ENCODE measurements around the gene PLAC9. TPM values are rescaled to one million over a fixed set of nuclear protein-coding genes. Genes with fewer than 3 reads are reported as not detected.

PLAC9 gene
- total RNA-seq, 5 donors from 2014 or later (not counting 1 experiment from before 2014, with no cell fraction given) = not detected

DNA sequence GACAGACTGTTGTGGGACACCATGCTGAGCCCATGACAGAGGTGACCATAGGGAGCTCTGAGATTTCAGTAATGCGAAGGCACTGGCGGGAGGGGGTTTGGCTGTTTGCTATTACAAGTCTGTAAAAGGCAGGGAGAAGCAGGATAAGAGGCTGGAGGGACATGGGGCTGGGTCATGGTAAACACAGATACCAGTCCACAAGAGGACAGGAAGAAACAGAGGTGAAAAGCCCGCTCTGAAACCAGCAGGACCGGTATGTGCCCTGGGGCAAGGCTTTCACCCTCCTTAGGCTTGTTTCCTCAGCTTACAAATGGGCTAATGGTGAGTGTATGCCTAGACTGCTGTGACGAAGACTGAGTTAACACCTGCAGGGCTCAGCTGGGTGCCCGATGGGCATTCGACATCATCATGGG is 38.7 kb downstream of the PLAC9 start:
- Histone ChIP-seq H3K9me3 (no peaks in the 10 kb centered on the region), H3K27me3 (replicated peaks in 1 of 2; ENCODE audit: control insufficient read depth in 2 of 2, extremely low read depth in 1 of 2, insufficient read depth in 2 of 2, low read length in 1 of 2) (no peaks in the 10 kb centered on the region), H3K4me1 (ENCODE audit: control insufficient read depth in 1 of 2, extremely low read depth in 1 of 2, insufficient read depth in 2 of 2, low read length in 2 of 2) (peaks cover 0 to 30% of the 10 kb centered on the region in 2 experiments), H3K36me3 (ENCODE audit: control insufficient read depth in 2 of 2, extremely low read depth in 1 of 2, insufficient read depth in 1 of 2, low read length in 1 of 2) (peaks cover 17 to 79% of the 10 kb centered on the region in 2 donors), H3K27ac (ENCODE audit: low read length) (no peak overlapping the region), H3K4me3 (ENCODE audit: control insufficient read depth in 1 of 2, extremely low read depth in 1 of 2, low read length in 1 of 2) (no peak overlapping the region)
- POLR2A ChIA-PET = no interaction called here
- H3K36me3 Mint-ChIP-seq = peaks cover 15% of the 10 kb centered on the region
- 100% methylated on average over 7 of the region's 7 CpGs for WGBS (ENCODE audit: insufficient coverage)
- peak overlapping the region; percentile 23 to 66 for H3K27ac Mint-ChIP-seq
- peaks cover 12 to 24% (median 23%) of the 10 kb centered on the region in 3 donors for H3K4me1 Mint-ChIP-seq
- ATAC-seq (replicated peaks in 1 of 4) (no peak), DNase-seq (no peak)
- CTCF ChIA-PET = no interaction called here
- H3K27me3 Mint-ChIP-seq = no peaks in the 10 kb centered on the region
- no peak overlapping the region for H3K4me3 Mint-ChIP-seq
- H3K9me3 Mint-ChIP-seq = no peaks in the 10 kb centered on the region

DNA sequence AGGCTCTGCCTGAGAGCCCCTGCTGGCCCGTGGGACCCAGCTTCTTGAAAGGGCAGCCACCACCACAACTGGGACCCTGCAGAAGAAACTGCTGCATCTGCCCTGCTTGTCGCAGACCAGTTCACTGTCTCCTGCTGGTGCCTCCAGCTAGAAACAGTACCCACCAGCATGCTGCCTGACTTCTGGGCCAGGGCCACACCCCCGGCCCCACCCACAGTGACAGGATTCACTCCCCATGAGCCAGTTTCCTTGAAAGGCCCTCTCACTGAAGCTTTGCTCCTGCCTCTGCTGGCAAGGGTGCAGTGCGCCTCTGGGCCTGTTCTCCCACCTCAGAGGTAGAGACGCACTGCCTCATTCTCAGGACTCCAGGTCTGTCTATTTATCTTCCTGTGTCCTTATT is 40.4 kb downstream of the PLAC9 start:
- Histone ChIP-seq H3K9me3 (no peaks in the 10 kb centered on the region), H3K27ac (ENCODE audit: low read length) (no peak overlapping the region), H3K4me3 (ENCODE audit: control insufficient read depth in 1 of 2, extremely low read depth in 1 of 2, low read length in 1 of 2) (no peak overlapping the region), H3K36me3 (ENCODE audit: control insufficient read depth in 2 of 2, extremely low read depth in 1 of 2, insufficient read depth in 1 of 2, low read length in 1 of 2) (peaks cover 13 to 64% of the 10 kb centered on the region in 2 donors), H3K27me3 (replicated peaks in 1 of 2; ENCODE audit: control insufficient read depth in 2 of 2, extremely low read depth in 1 of 2, insufficient read depth in 2 of 2, low read length in 1 of 2) (no peaks in the 10 kb centered on the region), H3K4me1 (ENCODE audit: control insufficient read depth in 1 of 2, extremely low read depth in 1 of 2, insufficient read depth in 2 of 2, low read length in 2 of 2) (peaks cover 0 to 45% of the 10 kb centered on the region in 2 experiments)
- POLR2A ChIA-PET = no interaction called here
- 89% methylated on average over 5 of the region's 5 CpGs for WGBS (ENCODE audit: insufficient coverage)
- Mint-ChIP-seq H3K27ac (peak overlapping the region in 1 of 2 donors; percentile 22), H3K27me3 (no peaks in the 10 kb centered on the region), H3K9me3 (no peaks in the 10 kb centered on the region), H3K4me3 (no peak overlapping the region), H3K36me3 (peaks cover 13% of the 10 kb centered on the region), H3K4me1 (peaks cover 28 to 40% (median 39%) of the 10 kb centered on the region in 3 donors)
- CTCF ChIA-PET = interaction anchor here in 1 of 2 donors (1.0 kb wide), 1 partner anchor 10 kb away, joined by 3 read pairs; no protein-coding TSS in a partner anchor
- DNase-seq (no peak), ATAC-seq (replicated peaks in 1 of 4) (no peak)

DNA sequence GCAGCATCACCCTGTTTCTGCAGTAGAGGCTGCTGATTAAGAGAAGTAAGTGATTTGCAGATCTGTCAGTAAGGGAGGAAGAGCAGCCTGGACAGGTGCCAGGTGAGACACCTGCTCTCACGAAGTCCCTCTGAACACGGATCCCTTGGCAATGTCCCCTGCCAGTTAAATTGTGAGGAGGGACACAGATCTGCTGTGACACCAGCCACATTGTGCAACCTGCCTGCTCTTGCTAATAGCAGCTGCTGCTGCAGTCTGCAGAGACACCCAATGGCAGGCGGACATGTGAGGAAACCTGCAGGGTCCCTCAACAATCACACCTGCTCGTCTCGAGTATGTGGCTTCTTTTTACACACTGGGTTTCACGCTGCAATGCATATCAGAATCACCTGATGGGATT is 40.9 kb downstream of the PLAC9 start:
- peaks cover 13 to 64% of the 10 kb centered on the region in 2 donors for H3K36me3 ChIP-seq (ENCODE audit: control insufficient read depth in 2 of 2, extremely low read depth in 1 of 2, insufficient read depth in 1 of 2, low read length in 1 of 2)

DNA sequence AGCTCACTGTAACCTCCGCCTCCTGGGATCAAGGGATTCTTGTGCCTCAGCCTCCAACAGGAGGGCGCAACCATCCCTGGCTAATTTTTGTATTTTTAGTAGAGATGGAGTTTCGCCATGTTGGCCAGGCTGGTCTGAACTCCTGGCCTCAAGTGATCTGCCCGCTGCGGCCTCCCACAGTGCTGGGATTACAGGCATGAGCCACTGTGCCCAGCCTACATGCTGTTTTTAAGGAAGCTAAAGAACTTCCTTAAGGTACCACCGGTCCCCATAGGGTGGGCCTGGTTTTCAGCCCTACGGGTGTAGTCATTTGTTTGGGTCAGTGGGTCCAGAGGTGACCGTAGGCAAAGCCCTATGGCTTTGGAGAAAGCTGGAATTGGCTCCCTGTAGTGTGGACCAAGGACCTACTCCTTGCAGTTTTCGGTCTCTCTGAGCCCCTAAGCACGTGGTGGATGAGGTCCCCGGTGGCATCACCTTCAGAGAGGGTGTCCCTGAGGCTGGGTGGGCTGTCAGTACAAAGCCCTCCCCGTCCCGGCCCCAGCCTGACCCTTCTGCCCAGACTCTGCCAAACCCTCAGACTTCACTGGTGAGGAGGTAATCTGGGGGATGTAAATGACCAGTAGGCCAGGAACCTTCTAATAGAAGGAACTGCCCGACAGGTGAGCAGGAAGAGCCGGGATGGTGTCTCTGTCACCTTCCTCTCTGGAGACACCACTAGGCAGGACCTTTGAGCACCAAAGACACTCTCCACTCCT is 42.3 kb downstream of the PLAC9 start:
- POLR2A ChIA-PET = no interaction called here
- no peak overlapping the region for H3K4me3 Mint-ChIP-seq

More for the DNA sequence above, 40.9 kb downstream of the PLAC9 start:
- CTCF ChIA-PET = interaction anchor here in 1 of 2 donors (1.0 kb wide), 1 partner anchor 11 kb away, joined by 3 read pairs; no protein-coding TSS in a partner anchor
- H3K27ac Mint-ChIP-seq = peak overlapping the region in 1 of 2 donors; percentile 22
- H3K36me3 Mint-ChIP-seq = peaks cover 13% of the 10 kb centered on the region
- POLR2A ChIA-PET = interaction anchor here in 1 of 2 donors (0.5 kb wide), 1 partner anchor 21 kb away, joined by 3 read pairs; no protein-coding TSS in a partner anchor
- Histone ChIP-seq H3K27ac (ENCODE audit: low read length) (no peak overlapping the region), H3K4me3 (ENCODE audit: control insufficient read depth in 1 of 2, extremely low read depth in 1 of 2, low read length in 1 of 2) (no peak overlapping the region), H3K9me3 (no peaks in the 10 kb centered on the region), H3K27me3 (replicated peaks in 1 of 2; ENCODE audit: control insufficient read depth in 2 of 2, extremely low read depth in 1 of 2, insufficient read depth in 2 of 2, low read length in 1 of 2) (no peaks in the 10 kb centered on the region), H3K4me1 (ENCODE audit: control insufficient read depth in 1 of 2, extremely low read depth in 1 of 2, insufficient read depth in 2 of 2, low read length in 2 of 2) (peaks cover 0 to 51% of the 10 kb centered on the region in 2 experiments)
- DNase-seq = no peak
- H3K27me3 Mint-ChIP-seq = no peaks in the 10 kb centered on the region
- no peaks in the 10 kb centered on the region for H3K9me3 Mint-ChIP-seq
- no peak overlapping the region for H3K4me3 Mint-ChIP-seq
- no peak for ATAC-seq (replicated peaks in 1 of 4)
- 83% methylated on average over 6 of the region's 6 CpGs for WGBS (ENCODE audit: insufficient coverage)
- H3K4me1 Mint-ChIP-seq = peaks cover 34 to 45% (median 44%) of the 10 kb centered on the region in 3 donors

DNA sequence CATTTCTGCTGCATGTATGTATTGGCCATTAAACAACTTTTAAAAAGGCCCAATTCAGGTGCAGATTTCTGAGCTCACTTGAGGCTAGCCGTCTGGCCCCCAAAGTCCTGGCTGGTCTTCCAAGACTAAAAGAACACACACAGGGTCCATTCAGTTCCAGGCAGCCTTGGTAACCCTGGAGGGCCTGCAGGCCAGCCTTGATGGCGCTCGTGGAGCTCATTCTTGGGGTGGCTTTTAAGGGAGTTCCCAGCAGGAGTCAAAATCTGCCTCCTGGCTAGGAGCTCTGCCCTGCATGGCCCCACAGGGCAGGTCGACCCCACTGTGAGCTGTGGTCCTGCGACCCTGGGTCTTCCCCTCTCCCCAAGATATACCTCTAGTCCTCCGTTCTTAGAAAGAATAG is 44.0 kb downstream of the PLAC9 start:
- WGBS (ENCODE audit: insufficient coverage) = 94% methylated on average over 6 of the region's 6 CpGs
- ChIA-PET CTCF (interaction anchor here (0.7 to 1.1 kb wide), 3 partner anchors 11 to 214 kb away, joined by 3 to 5 read pairs (median 4); no protein-coding TSS in a partner anchor), POLR2A (interaction anchor here in 1 of 2 donors (0.6 kb wide), 1 partner anchor 27 kb away, joined by 10 read pairs; no protein-coding TSS in a partner anchor)
- H3K36me3 ChIP-seq (ENCODE audit: control insufficient read depth in 2 of 2, extremely low read depth in 1 of 2, insufficient read depth in 1 of 2, low read length in 1 of 2) = peaks cover 8 to 53% of the 10 kb centered on the region in 2 donors
- H3K4me3 ChIP-seq (ENCODE audit: control insufficient read depth in 1 of 2, extremely low read depth in 1 of 2, low read length in 1 of 2) = no peak overlapping the region
- DNase-seq = no peak
- H3K27me3 ChIP-seq (replicated peaks in 1 of 2; ENCODE audit: control insufficient read depth in 2 of 2, extremely low read depth in 1 of 2, insufficient read depth in 2 of 2, low read length in 1 of 2) = no peaks in the 10 kb centered on the region
- no peak for ATAC-seq (replicated peaks in 1 of 4)
- peaks cover 0 to 65% of the 10 kb centered on the region in 2 experiments for H3K4me1 ChIP-seq (ENCODE audit: control insufficient read depth in 1 of 2, extremely low read depth in 1 of 2, insufficient read depth in 2 of 2, low read length in 2 of 2)
- H3K4me1 Mint-ChIP-seq = peaks cover 56 to 64% (median 63%) of the 10 kb centered on the region in 3 donors
- H3K9me3 Mint-ChIP-seq = no peaks in the 10 kb centered on the region
- no peak overlapping the region for H3K27ac ChIP-seq (ENCODE audit: low read length)
- H3K4me3 Mint-ChIP-seq = peak overlapping the region in 1 of 3 donors; percentile 22
- peak overlapping the region in 1 of 2 donors; percentile 71 for H3K27ac Mint-ChIP-seq
- H3K9me3 ChIP-seq = no peaks in the 10 kb centered on the region
- H3K36me3 Mint-ChIP-seq = peaks cover 9% of the 10 kb centered on the region
- H3K27me3 Mint-ChIP-seq = no peaks in the 10 kb centered on the region

More for the DNA sequence above, 42.3 kb downstream of the PLAC9 start:
- Histone ChIP-seq H3K4me1 (ENCODE audit: control insufficient read depth in 1 of 2, extremely low read depth in 1 of 2, insufficient read depth in 2 of 2, low read length in 2 of 2) (peaks cover 0 to 55% of the 10 kb centered on the region in 2 experiments), H3K27me3 (replicated peaks in 1 of 2; ENCODE audit: control insufficient read depth in 2 of 2, extremely low read depth in 1 of 2, insufficient read depth in 2 of 2, low read length in 1 of 2) (no peaks in the 10 kb centered on the region), H3K9me3 (no peaks in the 10 kb centered on the region), H3K36me3 (ENCODE audit: control insufficient read depth in 2 of 2, extremely low read depth in 1 of 2, insufficient read depth in 1 of 2, low read length in 1 of 2) (peaks cover 10 to 63% of the 10 kb centered on the region in 2 donors), H3K4me3 (ENCODE audit: control insufficient read depth in 1 of 2, extremely low read depth in 1 of 2, low read length in 1 of 2) (no peak overlapping the region), H3K27ac (ENCODE audit: low read length) (no peak overlapping the region)
- DNase-seq (no peak), ATAC-seq (replicated peaks in 1 of 4) (no peak)
- Mint-ChIP-seq H3K27me3 (no peaks in the 10 kb centered on the region), H3K36me3 (peaks cover 12% of the 10 kb centered on the region), H3K27ac (no peak overlapping the region), H3K9me3 (no peaks in the 10 kb centered on the region), H3K4me1 (peaks cover 46 to 57% (median 52%) of the 10 kb centered on the region in 3 donors)
- CTCF ChIA-PET = interaction anchor here in 1 of 2 donors (1.2 kb wide), 1 partner anchor 28 kb away, joined by 4 read pairs; no protein-coding TSS in a partner anchor
- 100% methylated on average over 7 of the region's 15 CpGs for WGBS (ENCODE audit: insufficient coverage)

DNA sequence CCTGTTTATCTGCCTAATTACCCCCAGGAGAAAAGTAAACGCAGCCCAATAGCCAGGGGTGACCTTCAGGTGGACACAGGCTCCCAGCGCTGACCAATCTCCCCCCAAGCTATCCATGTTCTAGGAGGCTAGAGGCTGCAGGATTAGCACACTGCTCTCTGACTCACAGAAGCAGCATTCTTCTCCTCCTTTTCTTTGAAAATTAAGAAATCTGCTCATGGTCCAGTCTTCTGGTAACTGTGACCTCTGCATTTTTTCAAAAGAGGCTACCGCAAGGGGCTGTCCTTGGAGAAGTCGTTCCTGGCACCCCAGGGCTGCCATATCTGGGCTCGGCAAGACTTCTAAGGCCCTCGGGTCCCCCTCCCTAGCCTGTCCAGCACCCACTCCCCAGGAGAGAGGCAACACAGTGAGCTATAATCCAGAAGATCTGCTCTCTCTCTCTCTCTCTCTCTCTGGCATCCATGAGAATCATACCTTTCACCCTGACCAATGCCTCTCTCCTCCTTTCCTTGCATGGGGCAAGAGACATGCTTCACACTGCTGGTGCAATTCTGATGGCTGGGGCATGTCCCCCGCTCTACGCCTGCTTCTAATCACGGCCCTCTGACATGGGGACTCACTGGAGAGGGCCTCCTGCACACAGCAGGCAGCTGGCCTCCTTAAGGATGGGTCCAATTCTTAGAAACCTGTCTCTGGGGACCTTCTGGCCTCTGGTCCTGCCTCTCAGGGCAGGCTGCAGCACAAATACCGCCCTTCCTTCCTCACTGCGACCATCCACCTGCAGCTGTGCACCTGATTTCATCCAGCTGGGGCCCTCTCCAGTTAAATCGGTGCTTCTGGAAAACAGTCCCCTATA is 45.5 kb downstream of the PLAC9 start:
- peak overlapping the region; percentile 69 to 77 for H3K27ac Mint-ChIP-seq
- peaks cover 18% of the 10 kb centered on the region for H3K36me3 Mint-ChIP-seq
- H3K27me3 Mint-ChIP-seq = no peaks in the 10 kb centered on the region
- no peak overlapping the region for H3K4me3 ChIP-seq (ENCODE audit: control insufficient read depth in 1 of 2, extremely low read depth in 1 of 2, low read length in 1 of 2)
- peaks cover 8 to 38% of the 10 kb centered on the region in 2 donors for H3K36me3 ChIP-seq (ENCODE audit: control insufficient read depth in 2 of 2, extremely low read depth in 1 of 2, insufficient read depth in 1 of 2, low read length in 1 of 2)
- no peaks in the 10 kb centered on the region for H3K27me3 ChIP-seq (replicated peaks in 1 of 2; ENCODE audit: control insufficient read depth in 2 of 2, extremely low read depth in 1 of 2, insufficient read depth in 2 of 2, low read length in 1 of 2)
- no peaks in the 10 kb centered on the region for H3K9me3 Mint-ChIP-seq
- WGBS (ENCODE audit: insufficient coverage) = 94% methylated on average over 11 of the region's 12 CpGs
- H3K9me3 ChIP-seq = no peaks in the 10 kb centered on the region
- ATAC-seq (replicated peaks in 1 of 4) = no peak
- no peak overlapping the region for H3K27ac ChIP-seq (ENCODE audit: low read length)
- POLR2A ChIA-PET = no interaction called here
- CTCF ChIA-PET = interaction anchor here in 1 of 2 donors (0.5 kb wide), 1 partner anchor 131 kb away, joined by 5 read pairs; no protein-coding TSS in a partner anchor
- H3K4me1 ChIP-seq (ENCODE audit: control insufficient read depth in 1 of 2, extremely low read depth in 1 of 2, insufficient read depth in 2 of 2, low read length in 2 of 2) = peaks cover 0 to 60% of the 10 kb centered on the region in 2 experiments
- peaks cover 67 to 77% (median 74%) of the 10 kb centered on the region in 3 donors for H3K4me1 Mint-ChIP-seq
- no peak overlapping the region for H3K4me3 Mint-ChIP-seq
- no peak for DNase-seq
